NCI-H128 (cell line): ENCODE measurements around the gene PRLH.

Experiments used
- DNase-seq: peaks from one replicate; lab custom pipeline; 2025; ENCODE audit not compliant: unreplicated experiment; lab: John Stamatoyannopoulos, UW

Gene PRLH

DNA sequence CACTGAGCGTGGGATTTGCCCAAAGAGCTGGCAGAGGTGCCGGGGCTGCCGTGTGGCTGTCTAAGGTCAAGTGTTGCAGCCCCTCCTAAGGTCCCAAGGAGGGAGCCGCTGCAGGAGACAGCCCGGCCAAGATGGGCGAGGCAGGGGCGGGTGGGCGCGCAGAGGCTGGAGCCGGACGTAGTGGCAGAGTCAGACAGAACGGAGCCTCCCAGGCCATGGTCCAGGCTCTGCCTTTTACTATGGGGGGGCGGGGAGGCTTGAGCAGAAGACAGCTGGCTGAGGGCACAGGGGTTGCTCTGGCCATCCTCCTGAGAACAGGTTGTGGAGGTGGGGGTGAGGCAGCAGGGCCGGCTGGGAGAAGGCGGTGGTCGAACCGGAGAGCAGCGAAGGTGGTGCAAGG is 27.5 kb upstream of the PRLH start:
- no peak for DNase-seq

DNA sequence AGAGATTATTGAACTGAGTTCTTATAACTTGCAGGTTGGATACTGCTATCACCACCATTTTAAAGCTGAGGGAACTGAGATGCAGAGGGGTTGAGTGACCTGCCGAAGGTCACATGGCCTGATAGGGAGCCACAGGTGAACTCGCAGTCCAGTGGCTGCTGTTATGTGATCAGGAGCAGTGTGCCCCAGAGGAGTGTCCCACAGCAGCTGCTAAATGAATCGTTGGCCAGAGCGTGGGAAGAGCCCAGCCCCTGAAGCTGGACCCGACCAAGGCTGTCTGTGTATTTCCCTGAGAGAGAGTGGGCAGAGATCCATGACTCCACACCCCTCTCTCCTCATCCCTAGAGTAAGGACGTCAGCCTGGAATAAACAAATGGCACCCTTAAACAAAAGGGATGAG is 26.7 kb upstream of the PRLH start:
- no peak for DNase-seq

DNA sequence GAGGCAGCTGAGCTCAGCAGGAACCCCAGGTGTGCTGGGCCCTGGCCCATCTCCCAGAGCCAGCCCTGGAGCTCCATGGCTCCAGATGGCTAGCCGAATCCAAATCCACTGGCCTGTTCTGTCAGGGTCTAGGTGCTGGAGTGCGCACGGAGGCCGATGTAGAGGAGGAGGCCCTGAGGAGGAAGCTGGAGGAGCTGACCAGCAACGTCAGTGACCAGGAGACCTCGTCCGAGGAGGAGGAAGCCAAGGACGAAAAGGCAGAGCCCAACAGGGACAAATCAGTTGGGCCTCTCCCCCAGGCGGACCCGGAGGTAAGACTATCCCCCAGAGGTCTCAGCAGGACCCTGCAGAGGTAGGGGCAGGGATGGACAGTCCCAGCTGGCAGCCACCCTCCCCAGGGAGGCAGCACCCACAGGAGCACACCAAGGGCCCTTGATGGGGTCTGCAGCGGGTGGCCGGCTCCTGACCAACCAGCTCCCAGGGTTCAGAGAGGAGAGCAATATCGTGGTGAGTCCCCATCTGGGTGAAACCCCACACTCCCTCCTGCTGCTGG is 26.1 kb upstream of the PRLH start:
- no peak for DNase-seq

DNA sequence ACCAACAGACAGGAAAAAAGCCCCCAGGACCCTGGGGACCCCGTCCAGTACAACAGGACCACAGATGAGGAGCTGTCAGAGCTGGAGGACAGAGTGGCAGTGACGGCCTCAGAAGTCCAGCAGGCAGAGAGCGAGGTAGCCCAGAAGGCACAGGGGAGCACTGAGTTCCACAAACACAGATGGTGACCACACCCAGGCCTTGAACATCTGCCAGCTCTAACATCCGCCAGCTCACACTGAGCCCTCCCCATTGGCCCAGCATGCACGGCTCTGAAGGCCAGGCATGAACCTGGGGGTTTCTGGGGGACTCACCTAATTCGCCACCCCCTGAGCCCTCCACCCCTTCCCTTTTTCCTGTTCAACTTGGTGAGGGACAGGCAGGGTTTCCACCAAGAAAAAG is 25.6 kb upstream of the PRLH start:
- DNase-seq = no peak

DNA sequence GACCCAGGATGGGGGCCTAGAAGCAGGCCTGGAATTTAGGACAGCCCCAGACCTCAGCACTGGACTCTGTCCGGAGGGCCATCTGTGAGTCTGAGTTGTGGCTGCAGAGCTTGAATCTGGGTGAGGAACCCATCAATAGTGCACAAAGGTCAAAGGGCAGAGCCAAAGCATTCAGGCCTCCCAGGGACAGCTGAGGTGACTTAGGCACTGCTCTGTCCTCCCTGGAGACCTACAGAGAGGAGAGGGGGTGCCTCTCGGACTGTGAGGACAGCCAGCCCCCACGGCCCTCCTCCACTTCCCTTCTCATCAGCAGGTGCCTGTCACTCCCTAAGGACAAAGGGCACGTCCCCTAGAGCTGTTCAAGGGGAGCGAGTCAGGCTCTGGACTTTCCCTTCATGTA is 25.1 kb upstream of the PRLH start:
- no peak for DNase-seq

DNA sequence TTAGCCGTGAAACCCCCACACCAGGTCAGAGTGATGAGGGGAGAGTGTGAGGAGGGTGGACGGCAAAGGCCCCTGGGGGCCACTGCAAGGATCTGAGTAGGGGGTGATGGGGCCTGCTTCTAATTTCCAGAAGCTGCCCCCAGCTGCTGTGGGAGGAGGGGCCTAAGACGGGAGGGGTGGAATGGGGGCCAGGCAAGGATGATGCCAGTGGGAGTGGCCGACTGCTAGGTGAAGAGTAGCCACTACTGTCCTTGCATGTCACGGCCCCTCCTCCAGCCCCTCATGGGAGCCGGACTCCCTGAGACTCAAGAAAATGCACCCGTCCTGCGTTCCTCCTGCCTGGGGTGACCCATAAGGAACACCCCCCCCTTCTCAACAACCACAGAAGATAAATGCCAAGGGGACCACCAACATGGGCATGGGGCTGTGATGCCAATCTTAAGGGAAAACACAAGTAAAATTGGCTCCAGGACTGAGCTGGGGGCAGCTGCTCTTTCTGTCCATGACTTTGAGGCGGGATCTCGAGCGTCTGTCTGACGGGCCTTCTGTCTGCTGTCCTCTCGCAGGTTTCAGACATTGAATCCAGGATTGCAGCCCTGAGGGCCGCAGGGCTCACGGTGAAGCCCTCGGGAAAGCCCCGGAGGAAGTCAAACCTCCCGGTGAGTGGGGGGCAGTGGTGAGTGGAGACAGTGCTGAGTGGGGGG is 24.2 kb upstream of the PRLH start:
- no peak for DNase-seq

DNA sequence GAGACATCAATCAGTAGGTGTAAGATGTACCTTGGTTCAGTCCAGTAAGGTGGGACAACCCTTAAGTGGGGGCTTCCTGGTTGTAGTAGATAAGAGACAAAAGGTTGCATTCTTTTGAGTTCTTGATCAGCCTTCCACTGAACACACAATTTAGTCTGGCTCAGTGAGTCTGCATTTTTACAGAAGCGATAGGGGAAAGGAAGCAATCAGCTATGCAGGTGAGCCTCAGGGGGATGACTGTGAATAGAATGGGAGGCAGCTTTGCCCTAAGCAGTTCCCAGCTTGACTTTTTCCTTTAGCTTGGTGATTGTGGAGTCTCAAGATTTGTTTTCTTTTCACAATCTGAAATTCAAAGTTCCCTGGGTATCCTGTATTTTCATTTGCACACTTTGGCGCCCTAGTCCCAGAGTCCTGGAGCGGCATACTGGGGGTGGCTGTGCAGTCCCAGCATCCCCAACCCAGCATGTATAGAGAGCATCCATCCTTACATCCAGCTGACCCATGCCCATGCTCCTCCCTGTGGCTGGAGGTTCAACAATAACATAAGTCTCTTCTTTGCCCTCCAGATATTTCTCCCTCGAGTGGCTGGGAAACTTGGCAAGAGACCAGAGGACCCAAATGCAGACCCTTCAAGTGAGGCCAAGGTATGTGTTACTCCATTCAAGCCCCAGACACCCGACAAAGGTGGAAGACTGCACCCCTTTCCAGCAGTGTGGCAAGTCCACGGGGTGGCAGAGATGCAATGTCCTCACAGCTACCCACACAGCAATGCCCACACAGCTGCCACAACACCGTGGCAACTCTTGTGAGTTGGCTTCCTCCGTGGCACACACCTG is 20.1 kb upstream of the PRLH start:
- no peak for DNase-seq

DNA sequence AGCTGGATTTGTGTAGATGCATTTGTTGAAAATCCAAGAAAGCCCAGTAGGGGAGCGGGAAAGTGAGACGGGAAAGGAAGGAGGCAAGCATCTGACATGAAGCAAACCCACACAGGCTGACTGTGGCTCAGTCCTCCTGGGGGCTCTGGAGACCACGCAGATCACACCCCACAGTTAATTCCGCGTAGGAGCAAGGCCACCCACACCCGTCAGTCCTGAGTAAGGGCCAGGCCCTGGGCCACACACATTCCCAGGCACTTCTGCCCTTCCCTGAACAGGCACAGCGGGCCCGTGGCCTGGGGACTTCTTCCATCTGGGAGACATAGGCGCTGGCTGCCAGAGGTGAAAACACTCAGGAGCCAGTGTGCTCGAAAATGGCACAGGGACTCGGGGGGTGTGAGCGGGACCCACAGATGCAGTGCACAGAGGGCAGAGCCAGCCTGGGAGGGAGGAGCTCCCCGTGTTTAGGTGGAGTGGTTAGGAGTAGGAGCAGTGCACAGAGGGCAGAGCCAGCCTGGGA is 19.4 kb upstream of the PRLH start:
- no peak for DNase-seq

DNA sequence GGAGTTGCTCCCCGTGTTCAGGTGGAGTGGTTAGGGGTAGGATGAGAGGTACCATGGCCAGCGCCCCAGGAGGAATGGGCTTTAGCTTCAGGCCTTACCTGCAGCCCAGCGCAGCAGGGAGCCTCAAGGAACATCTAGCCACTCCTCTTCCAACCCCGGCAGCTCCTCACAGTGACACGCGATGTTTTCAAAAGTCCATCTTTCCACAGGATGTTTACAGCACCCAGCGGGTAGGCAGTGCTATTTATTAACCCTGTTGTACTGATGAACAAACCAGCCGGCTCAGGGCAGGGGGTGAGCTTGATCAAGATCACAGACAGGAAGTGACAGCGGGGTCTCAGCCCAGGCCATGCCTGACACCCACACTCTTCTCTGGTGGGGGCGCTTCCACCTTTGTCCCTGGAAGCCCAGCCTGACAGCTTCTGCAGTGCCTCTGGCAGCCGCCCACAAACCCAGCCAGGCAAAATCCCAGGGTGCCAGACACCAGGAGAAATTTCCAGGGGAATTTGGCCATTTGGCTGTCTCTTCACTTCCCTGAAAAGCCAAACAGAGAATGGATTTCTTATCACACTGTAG is 18.4 kb upstream of the PRLH start:
- no peak for DNase-seq

DNA sequence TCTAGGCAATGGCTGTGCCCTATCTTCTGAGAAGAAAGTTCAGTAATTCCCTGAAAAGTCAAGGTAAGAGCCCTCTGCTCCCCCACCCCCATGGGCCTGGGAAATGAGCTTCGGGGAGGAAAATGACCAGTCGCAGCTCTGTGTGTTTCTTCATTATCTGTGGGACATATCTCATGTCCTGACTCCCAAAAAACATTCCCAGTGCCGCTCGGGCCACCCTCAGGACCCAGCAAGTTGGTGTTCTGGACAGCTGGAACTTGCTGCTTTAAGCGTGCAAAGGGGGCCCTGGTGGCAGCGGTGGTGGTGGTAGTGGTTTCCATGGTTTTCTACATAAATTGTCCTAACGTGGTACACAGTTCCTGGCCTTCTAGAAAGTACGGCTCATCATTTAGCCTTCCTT is 17.2 kb upstream of the PRLH start:
- DNase-seq = no peak

DNA sequence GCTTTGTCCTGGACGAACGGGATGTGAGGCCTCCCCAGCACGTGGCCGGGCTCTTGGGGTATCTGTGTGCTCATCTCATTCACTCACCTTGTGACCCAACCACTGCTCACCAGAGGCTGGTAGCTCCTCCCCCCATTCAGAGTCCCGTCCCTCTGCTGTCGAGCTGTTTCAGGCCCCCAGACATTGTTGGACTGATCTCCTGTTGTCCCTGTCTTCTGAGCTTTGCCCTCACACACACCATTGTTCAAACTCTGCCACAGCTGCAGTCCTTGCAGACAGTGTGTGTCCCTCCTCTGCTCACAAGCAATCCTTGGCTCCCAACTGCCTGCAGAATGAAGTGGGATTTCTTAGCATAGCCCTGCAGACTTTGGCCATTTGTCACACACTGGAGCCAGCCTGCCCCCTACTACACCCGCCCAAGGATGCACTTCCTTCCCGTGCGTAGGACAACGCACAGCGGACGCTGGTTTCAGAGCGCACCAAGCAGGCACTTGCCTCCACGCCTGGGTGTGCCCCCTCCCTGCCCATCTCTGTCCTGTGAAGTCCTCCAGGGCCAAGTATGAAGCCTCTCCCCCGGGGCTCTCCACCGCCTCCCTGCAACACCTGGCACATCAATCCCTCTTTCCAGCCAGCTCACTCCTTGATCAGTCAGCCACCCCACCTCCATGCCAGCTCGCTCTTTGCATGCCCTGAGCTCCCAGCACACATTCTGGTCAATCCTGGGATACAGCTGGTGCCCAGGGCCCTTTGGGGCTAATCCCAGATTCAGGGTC is 16.5 kb upstream of the PRLH start:
- DNase-seq = no peak

DNA sequence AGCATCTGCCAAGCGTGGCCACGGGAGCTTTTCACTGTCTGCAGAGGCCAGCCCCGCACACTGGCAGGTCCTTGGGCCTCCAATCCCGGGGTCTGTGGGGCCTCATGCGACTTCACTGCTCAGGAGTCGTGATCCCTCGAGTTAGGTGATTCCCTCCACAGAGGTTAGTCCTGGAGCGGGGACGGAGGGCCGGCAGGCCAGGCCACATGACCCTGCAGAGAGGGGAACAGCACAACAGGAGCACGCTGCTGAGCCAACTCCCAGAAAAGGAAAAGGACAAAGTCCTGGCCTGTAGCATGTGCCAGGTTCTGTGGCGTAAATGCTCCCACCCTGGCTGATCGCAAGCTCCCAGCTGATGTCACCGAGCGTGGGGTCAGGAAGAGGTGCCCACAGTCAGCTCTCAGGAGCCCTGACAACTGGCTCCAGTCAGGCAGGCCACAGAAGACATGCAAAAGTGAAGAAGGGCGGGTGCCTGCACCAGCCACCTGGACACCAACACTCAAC is 15.3 kb upstream of the PRLH start:
- DNase-seq = no peak

DNA sequence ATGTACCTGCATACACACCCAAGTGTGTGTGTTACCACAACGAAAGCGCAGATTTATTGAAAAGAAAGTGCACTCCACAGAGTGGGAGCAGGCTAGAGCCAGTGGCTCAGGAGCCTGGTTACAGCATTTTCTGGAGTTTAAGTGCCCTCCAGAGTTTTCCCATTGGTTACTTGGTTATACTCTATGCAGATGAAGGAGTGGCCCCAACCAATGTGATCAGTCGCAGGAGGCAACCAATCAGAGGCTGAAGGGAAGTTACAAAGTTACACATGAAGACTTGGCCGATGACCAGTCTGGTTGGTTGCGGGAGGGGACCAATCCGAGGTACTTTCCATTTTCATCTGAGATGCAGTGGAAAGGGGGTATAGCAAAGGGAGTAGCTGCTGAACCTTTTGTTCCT is 13.5 kb upstream of the PRLH start:
- DNase-seq = no peak

DNA sequence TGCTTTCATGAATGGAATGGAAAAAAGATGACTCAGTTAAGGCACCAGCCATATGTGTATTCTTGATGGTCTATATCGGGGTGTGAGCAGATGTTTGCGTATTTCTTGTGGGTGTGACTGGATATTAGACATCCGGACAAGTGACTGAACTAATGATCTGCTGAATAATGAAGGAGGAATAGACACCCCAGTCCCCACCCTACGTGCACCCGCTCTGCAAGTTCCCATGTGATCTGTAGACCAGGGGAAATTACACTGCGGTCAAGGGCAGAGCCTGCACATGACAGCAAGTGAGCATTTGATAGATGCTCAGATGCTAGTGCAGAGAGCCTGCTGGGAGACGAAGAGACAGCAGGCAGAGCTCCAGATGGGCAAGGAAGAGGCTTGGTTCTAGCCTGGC is 12.4 kb upstream of the PRLH start:
- DNase-seq = no peak

DNA sequence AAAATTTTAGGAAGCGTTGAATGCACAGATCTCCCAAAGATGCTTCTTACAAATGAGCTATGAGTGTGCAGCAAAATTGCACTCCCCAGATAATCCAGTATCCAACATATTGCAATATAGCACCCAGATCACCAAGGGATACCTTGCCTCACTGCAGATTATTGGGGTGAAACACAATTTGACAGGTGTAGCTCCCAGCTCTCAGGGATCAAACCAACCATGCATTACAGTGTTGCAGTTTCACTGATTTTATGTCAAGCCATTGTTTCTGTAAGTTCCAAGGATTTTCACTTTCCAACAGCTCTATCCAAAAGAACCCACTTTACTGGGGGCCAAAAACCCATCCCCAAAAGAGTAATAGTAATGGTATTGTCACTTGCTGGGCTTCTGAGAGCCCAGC is 10.8 kb upstream of the PRLH start:
- DNase-seq = no peak

DNA sequence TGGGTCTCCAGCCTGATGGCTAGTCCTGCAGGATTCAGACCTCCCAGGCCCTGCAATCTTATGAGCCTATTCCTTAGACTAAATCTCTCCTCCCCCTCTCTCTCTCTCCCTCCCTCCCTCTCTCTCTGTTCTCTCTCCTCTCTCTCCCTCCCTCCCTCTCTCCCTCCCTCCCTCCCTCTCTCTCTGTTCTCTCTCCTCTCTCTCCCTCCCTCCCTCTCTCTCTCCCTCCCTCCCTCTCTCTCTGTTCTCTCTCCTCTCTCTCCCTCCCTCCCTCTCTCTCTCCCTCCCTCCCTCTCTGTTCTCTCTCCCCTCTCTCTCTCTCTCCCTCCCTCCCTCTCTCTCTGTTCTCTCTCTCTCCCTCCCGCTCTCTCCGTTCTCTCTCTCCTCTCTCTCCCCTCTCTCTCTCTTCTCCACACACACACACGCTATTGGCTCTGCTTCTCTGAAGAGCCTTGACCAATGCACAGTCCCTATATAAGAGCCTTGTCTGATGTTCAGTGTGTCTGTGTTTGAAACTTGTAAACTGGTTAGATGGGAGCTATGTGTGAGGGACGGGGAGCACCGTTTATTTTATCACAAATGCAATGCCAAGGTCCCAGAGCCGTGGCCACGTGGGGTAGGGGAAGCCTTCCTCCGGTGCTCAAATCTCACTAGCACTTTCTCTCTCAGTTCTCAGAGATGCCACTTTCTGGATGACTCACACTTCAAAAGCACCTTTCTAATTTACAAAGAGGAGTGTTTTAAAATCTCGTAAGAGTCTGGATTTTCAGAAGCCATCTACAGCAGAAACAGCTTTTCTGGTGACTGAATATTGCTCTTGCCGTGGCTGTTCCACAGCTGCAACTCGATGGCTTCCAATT is 9.4 kb upstream of the PRLH start:
- DNase-seq = no peak

DNA sequence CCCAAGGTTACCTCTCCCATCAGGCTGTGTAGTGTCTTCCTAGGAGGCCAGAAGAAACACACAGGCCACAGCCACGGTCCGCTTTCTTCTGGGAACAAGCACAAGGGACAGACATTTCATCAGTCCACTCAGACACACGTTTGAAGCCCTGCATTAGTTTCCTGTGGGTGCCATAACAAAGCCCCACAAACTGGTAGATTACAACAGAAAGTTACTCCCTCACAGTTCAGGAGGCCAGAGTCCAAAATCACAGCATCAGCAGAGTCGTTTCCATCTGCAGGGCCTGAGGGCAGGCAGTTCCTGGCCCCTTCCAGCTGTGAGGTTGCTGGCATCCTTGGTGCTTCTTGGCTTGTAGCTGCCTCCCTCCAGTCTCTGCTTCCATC is 8.8 kb upstream of the PRLH start:
- DNase-seq = no peak

DNA sequence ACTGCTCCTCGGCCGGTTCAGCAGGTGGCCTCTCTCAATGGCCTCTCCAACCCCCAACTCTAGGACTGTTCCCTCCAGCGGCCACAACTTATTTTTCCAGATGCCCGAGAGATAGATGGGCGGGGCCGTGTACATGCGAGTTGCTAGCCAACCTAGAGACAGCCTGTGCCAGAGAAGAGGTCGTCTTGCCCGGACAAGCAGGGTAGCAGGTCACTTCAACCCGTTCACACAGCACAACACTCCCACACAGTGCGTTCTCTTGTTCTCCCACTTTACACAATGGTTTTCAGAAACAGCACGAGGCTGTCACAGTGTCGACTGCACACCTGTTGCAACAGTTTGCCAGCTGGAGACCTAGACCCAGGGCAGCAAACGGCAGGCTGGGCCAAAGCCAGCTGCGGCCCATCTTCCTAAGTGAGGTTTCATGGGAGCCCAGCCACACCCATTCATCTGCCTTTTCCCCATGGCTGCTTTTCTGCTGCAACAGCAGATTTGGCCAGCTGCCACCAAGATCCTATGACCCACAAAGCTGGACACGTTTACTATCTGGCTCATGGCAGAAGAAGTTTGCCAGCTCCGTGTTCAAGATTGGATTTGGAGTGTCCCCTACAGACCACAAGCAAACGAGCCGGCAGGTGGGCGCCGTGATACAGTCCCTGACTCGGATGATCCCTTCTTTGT is 7.3 kb upstream of the PRLH start:
- DNase-seq = peak; percentile 30

DNA sequence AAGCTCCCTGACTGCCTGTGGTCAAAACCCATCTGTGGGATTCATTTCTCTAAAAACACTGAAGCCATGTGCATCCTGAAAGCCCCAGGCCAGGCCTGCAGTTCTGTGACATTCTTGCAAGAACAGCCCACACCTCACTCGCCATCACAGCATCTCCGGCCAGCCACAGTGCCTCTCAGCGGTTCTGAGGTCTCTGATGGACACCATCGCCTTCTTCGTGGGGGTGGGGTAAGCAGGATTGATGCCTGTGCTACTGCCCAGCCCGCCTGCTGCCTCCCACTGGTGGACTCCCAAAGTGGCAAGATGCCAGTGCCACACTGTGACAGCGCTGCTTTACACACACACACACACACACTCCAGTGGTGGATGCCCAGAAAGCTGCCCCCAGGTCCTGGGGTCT is 5.2 kb upstream of the PRLH start:
- no peak for DNase-seq
